Keratinocyte (primary cell): ENCODE data around the gene NLK. TPM values are rescaled to one million over a fixed set of nuclear protein-coding genes. Genes with fewer than 3 reads are reported as not detected.
A peak's percentile ranks its signal among the peaks of the same experiment; 100 is the strongest.
"Not testable (repeated sequence)": the region's sequence is repeated elsewhere in the genome, so short reads cannot be mapped to it uniquely, and the experiment has no call there.

Experiments used
- DNase-seq: peaks from one replicate; pipeline ENCODE4 v3.0.0-alpha.2; 2011; ENCODE audit warnings: low read depth, missing footprints, low spot score
- FAIRE-seq: peaks from 2 replicates; lab custom pipeline; 2011; peaks lifted over from hg19 to GRCh38; lab: Jason Lieb, UNC
- H2AFZ ChIP-seq: 2 replicates; pipeline ENCODE4 v1.6.0; 2012; ENCODE audit warnings: low read length, control low read depth, inconsistent platforms; ENCODE audit not compliant: control insufficient read depth
- H3K27ac ChIP-seq: 2 replicates; pipeline ENCODE4 v1.5.1; 2011; ENCODE audit warnings: low read length; ENCODE audit not compliant: control insufficient read depth, insufficient read depth
- H3K27me3 ChIP-seq: 3 replicates; pipeline ENCODE4 v1.6.0; 2011; ENCODE audit warnings: low read length; ENCODE audit not compliant: control insufficient read depth, insufficient read depth; ENCODE audit errors: extremely low read depth
- H3K36me3 ChIP-seq, 2 experiments: 2 replicates in 1 of 2; 3 replicates in 1 of 2; pipeline ENCODE4 v1.5.1; 2011; ENCODE audit warnings: low read length in 2 of 2, mild to moderate bottlenecking in 1 of 2; ENCODE audit not compliant: control insufficient read depth in 2 of 2, insufficient read depth in 2 of 2; ENCODE audit errors: extremely low read depth in 1 of 2
- H3K4me1 ChIP-seq: 3 replicates; pipeline ENCODE4 v1.5.1; 2011; ENCODE audit warnings: low read length; ENCODE audit not compliant: control insufficient read depth, insufficient read depth; ENCODE audit errors: extremely low read depth
- H3K4me2 ChIP-seq: 3 replicates; pipeline ENCODE4 v1.6.0; 2011; ENCODE audit warnings: low read depth, low read length; ENCODE audit not compliant: control insufficient read depth, insufficient read depth; ENCODE audit errors: extremely low read depth
- H3K4me3 ChIP-seq, 3 experiments: fragments of 200-600 bp in 1 of 3; sonication (generic) in 1 of 3; 2 replicates in 2 of 3; 3 replicates in 1 of 3; pipeline ENCODE4 v1.5.1; 2011 to 2016; ENCODE audit warnings: low read length in 3 of 3, mild to moderate bottlenecking in 3 of 3, control low read depth in 2 of 3, inconsistent platforms in 1 of 3, low read depth in 1 of 3, mixed read lengths in 1 of 3, mixed run types in 1 of 3, moderate library complexity in 1 of 3; ENCODE audit not compliant: control insufficient read depth in 2 of 3, insufficient read depth in 2 of 3; ENCODE audit errors: extremely low read depth in 1 of 3
- H3K79me2 ChIP-seq: 2 replicates; pipeline ENCODE4 v1.6.0; 2012; ENCODE audit warnings: low read length; ENCODE audit not compliant: control insufficient read depth, insufficient read depth
- H3K9ac ChIP-seq: 3 replicates; pipeline ENCODE4 v1.6.0; 2011; ENCODE audit warnings: low read length; ENCODE audit not compliant: control insufficient read depth, insufficient read depth; ENCODE audit errors: extremely low read depth
- H3K9me1 ChIP-seq: 3 replicates; pipeline ENCODE4 v1.6.0; 2011; ENCODE audit warnings: low read length; ENCODE audit not compliant: control insufficient read depth, insufficient read depth; ENCODE audit errors: extremely low read depth
- H3K9me3 ChIP-seq: 2 replicates; pipeline ENCODE4 v1.5.1; 2012; ENCODE audit warnings: low read depth, low read length; ENCODE audit not compliant: control insufficient read depth
- H4K20me1 ChIP-seq: 3 replicates; pipeline ENCODE4 v1.6.0; 2011; ENCODE audit warnings: low read length; ENCODE audit not compliant: control insufficient read depth, insufficient read depth; ENCODE audit errors: extremely low read depth
- EZH2 ChIP-seq: IDR thresholded peaks from one replicate; pipeline ENCODE4 v1.6.1; 2012; ENCODE audit warnings: inconsistent platforms, mild to moderate bottlenecking, low read length, moderate library complexity
- dilution Hi-C: fragments of 300-500 bp; cut with MboI; formaldehyde crosslinking; loops from one replicate; pipeline ENCODE4 v1.7.0; 2020; ENCODE audit warnings: low sequenced_read_pairs; ENCODE audit not compliant: extremely low pct_ligation_motif_present
- polyA plus RNA-seq, 5 experiments: library from polyadenylated mRNA; depleted of rRNA in 3 of 5; stranded (reverse) in 3 of 5; stranded (forward) in 1 of 5; unstranded in 1 of 5; fragments of >200 nt; gene quantifications; 1 replicate in 1 of 5; 2 replicates in 3 of 5; 3 replicates in 1 of 5; pipeline versions ENCODE4 v1.2.1 to v1.2.3, GENCODE V29; 2011 to 2012; ENCODE audit warnings: missing spikeins in 2 of 5, low read depth in 1 of 5, low replicate concordance in 1 of 5
- TF ChIP-seq, protein P1 (sequence below), 3 experiments: IDR thresholded peaks in 1 of 3; conservative IDR thresholded peaks in 1 of 3; optimal IDR thresholded peaks in 1 of 3; 2 replicates in 2 of 3; 3 replicates in 1 of 3; pipeline versions ENCODE3 to v1.5.1; 2011; ENCODE audit warnings: low read length in 3 of 3, mild to moderate bottlenecking in 3 of 3, moderate library complexity in 2 of 3, control low read depth in 1 of 3, inconsistent platforms in 1 of 3; ENCODE audit not compliant: insufficient read depth in 2 of 3; ENCODE audit errors: extremely low read depth in 1 of 3

NLK gene
- polyA plus RNA-seq, 1 donor (not counting 4 experiments of a cell fraction or from before 2014, with no cell fraction given): 20.9 TPM

GRCh38 chr17:28031174-28031573, 11.3 kb upstream of the NLK start:
- H2AFZ ChIP-seq: no peak overlapping the region
- H3K4me3 ChIP-seq: no peak overlapping the region
- no peaks in the 10 kb centered on the region for H3K9me1 ChIP-seq
- H3K4me1 ChIP-seq: peaks cover 28% of the 10 kb centered on the region
- H3K27ac ChIP-seq: no peak overlapping the region
- no peaks in the 10 kb centered on the region for H3K36me3 ChIP-seq
- H3K4me2 ChIP-seq: no peak overlapping the region
- no peaks in the 10 kb centered on the region for H3K79me2 ChIP-seq
- no peaks in the 10 kb centered on the region for H4K20me1 ChIP-seq
- dilution Hi-C loops: no loop called here
- DNase-seq (no peak), FAIRE-seq (no peak)
- H3K27me3 ChIP-seq: no peaks in the 10 kb centered on the region
- TF ChIP-seq, protein P1, sequence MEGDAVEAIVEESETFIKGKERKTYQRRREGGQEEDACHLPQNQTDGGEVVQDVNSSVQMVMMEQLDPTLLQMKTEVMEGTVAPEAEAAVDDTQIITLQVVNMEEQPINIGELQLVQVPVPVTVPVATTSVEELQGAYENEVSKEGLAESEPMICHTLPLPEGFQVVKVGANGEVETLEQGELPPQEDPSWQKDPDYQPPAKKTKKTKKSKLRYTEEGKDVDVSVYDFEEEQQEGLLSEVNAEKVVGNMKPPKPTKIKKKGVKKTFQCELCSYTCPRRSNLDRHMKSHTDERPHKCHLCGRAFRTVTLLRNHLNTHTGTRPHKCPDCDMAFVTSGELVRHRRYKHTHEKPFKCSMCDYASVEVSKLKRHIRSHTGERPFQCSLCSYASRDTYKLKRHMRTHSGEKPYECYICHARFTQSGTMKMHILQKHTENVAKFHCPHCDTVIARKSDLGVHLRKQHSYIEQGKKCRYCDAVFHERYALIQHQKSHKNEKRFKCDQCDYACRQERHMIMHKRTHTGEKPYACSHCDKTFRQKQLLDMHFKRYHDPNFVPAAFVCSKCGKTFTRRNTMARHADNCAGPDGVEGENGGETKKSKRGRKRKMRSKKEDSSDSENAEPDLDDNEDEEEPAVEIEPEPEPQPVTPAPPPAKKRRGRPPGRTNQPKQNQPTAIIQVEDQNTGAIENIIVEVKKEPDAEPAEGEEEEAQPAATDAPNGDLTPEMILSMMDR (optimal IDR thresholded peaks at IDR 0.05 in 1 of 3, IDR thresholded peaks at IDR 0.05 in 1 of 3, conservative IDR thresholded peaks at IDR 0.05 in 1 of 3; ENCODE audit: extremely low read depth in 1 of 3, insufficient read depth in 2 of 3, low read length in 3 of 3): no peak
- TF ChIP-seq EZH2: no peak
- no peaks in the 10 kb centered on the region for H3K9me3 ChIP-seq
- no peak overlapping the region for H3K9ac ChIP-seq

- H3K4me3 ChIP-seq: no peak overlapping the region
- no peaks in the 10 kb centered on the region for H3K36me3 ChIP-seq
- dilution Hi-C loops: no loop called here
- H3K9ac ChIP-seq: no peak overlapping the region
- peak; percentile 70 for DNase-seq
- TF ChIP-seq, protein P1 (optimal IDR thresholded peaks at IDR 0.05 in 1 of 3, IDR thresholded peaks at IDR 0.05 in 1 of 3, conservative IDR thresholded peaks at IDR 0.05 in 1 of 3; ENCODE audit: extremely low read depth in 1 of 3, insufficient read depth in 2 of 3, low read length in 3 of 3): no peak
- TF ChIP-seq EZH2: no peak
- H4K20me1 ChIP-seq: no peaks in the 10 kb centered on the region
- peaks cover 28% of the 10 kb centered on the region for H3K4me1 ChIP-seq
- no peaks in the 10 kb centered on the region for H3K79me2 ChIP-seq
- H3K27ac ChIP-seq: peak overlapping the region; percentile 70
- peak; percentile 98 for FAIRE-seq
- peak overlapping the region; percentile 57 for H3K4me2 ChIP-seq
- no peaks in the 10 kb centered on the region for H3K9me1 ChIP-seq
- H2AFZ ChIP-seq: peak overlapping the region; percentile 85
- H3K9me3 ChIP-seq: no peaks in the 10 kb centered on the region
- no peaks in the 10 kb centered on the region for H3K27me3 ChIP-seq
Measured at GRCh38 chr17:28033972-28034714, 8.3 kb upstream of the NLK start.

- H4K20me1 ChIP-seq, H3K4me2 ChIP-seq, H3K9ac ChIP-seq, DNase-seq, H3K27ac ChIP-seq, H3K36me3 ChIP-seq, H3K4me3 ChIP-seq, dilution Hi-C loops, H3K9me1 ChIP-seq, H3K79me2 ChIP-seq, H3K9me3 ChIP-seq, H2AFZ ChIP-seq, FAIRE-seq, H3K27me3 ChIP-seq: not testable (repeated sequence)
- peaks cover 28% of the 10 kb centered on the region for H3K4me1 ChIP-seq
Measured at GRCh38 chr17:28035452-28035851, 7.0 kb upstream of the NLK start.

DNA sequence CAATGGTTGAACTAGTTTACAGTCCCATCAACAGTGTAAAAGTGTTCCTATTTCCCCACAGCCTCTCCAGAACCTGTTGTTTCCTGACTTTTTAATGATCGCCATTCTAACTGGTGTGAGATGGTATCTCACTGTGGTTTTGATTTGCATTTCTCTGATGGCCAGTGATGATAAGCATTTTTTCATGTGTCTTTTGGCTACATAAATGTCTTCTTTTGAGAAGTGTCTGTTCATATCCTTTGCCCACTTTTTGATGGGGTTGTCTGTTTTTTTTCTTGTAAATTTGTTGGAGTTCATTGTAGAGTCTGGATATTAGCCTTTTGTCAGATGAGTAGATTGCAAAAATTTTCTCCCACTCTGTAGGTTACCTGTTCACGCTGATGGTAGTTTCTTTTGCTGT, 6.6 kb upstream of the NLK start:
- dilution Hi-C loops, H3K9me3 ChIP-seq, FAIRE-seq: not testable (repeated sequence)

More for the DNA sequence above, 6.6 kb upstream of the NLK start:
- H3K9ac ChIP-seq, H2AFZ ChIP-seq, H3K36me3 ChIP-seq, H4K20me1 ChIP-seq, H3K27me3 ChIP-seq, H3K27ac ChIP-seq, H3K4me3 ChIP-seq, H3K9me1 ChIP-seq, DNase-seq, H3K4me2 ChIP-seq, H3K79me2 ChIP-seq: not testable (repeated sequence)
- H3K4me1 ChIP-seq: peaks cover 28% of the 10 kb centered on the region
